ENCODE measurements around the gene CD82. TPM values are rescaled to one million over a fixed set of nuclear protein-coding genes. Genes with fewer than 3 reads are reported as not detected.

Gene CD82
- polyA plus RNA-seq, 1 donor from 2014 or later: 0.84 TPM

DNA sequence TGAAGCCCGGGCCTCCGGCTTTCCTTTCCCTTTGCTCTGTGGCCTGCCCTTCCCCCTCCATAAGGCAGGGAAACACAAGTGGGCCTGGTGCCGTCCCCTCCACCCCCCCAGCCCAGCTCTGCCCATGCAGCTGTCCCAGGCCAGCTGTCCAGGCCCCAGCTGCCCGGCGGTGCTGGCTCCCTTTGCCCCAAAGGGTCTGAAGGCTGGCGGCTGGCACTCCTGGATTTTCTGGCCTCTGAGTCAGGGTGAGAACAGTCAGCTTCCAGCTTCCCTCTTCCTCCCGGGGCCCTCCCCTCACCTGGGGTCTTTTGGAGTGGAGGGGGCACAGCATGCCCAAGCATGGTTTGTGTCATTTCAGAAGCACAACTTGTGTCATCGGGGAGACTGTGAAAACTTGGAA lies 27.8 kb downstream of the CD82 start:
- H3K4me3 ChIP-seq (ENCODE audit: low read length): no peak overlapping the region
- no peaks in the 10 kb centered on the region for H3K79me2 ChIP-seq (replicated peaks; ENCODE audit: insufficient read depth, low read length)
- no peaks in the 10 kb centered on the region for H3F3A ChIP-seq (ENCODE audit: insufficient read depth, low read length, poor library complexity, severe bottlenecking)
- no peak overlapping the region for H2AFZ ChIP-seq (ENCODE audit: low read depth, low read length)
- H3K27me3 ChIP-seq (ENCODE audit: insufficient read depth, low read depth, low read length): no peaks in the 10 kb centered on the region
- no peaks in the 10 kb centered on the region for H3K9me3 ChIP-seq (ENCODE audit: low read length)
- H4K20me1 ChIP-seq (ENCODE audit: insufficient read depth): no peaks in the 10 kb centered on the region
- H3K9ac ChIP-seq (ENCODE audit: low read length): no peak overlapping the region
- H3K9me2 ChIP-seq (ENCODE audit: insufficient read depth, low read length): no peaks in the 10 kb centered on the region
- H3K4me2 ChIP-seq (ENCODE audit: low read length): no peak overlapping the region
- TF ChIP-seq EZH2 (IDR thresholded peaks at IDR 0.05; ENCODE audit: borderline replicate concordance, insufficient read depth, low read length, poor library complexity, severe bottlenecking) (no peak), RAD21 (conservative IDR thresholded peaks at IDR 0.05) (no peak), EP300 (conservative IDR thresholded peaks at IDR 0.05; ENCODE audit: poor library complexity, severe bottlenecking) (no peak), MXI1 (conservative IDR thresholded peaks at IDR 0.05; ENCODE audit: poor library complexity, severe bottlenecking) (no peak), TAF1 (IDR thresholded peaks at IDR 0.05; ENCODE audit: low read depth) (no peak), POLR2AphosphoS5 (IDR thresholded peaks at IDR 0.05) (no peak), REST (IDR thresholded peaks at IDR 0.05; ENCODE audit: borderline replicate concordance) (no peak), SMC3 (conservative IDR thresholded peaks at IDR 0.05; ENCODE audit: poor library complexity) (no peak)
- TF ChIP-seq, protein P1, sequence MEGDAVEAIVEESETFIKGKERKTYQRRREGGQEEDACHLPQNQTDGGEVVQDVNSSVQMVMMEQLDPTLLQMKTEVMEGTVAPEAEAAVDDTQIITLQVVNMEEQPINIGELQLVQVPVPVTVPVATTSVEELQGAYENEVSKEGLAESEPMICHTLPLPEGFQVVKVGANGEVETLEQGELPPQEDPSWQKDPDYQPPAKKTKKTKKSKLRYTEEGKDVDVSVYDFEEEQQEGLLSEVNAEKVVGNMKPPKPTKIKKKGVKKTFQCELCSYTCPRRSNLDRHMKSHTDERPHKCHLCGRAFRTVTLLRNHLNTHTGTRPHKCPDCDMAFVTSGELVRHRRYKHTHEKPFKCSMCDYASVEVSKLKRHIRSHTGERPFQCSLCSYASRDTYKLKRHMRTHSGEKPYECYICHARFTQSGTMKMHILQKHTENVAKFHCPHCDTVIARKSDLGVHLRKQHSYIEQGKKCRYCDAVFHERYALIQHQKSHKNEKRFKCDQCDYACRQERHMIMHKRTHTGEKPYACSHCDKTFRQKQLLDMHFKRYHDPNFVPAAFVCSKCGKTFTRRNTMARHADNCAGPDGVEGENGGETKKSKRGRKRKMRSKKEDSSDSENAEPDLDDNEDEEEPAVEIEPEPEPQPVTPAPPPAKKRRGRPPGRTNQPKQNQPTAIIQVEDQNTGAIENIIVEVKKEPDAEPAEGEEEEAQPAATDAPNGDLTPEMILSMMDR (IDR thresholded peaks at IDR 0.05; ENCODE audit: poor library complexity, severe bottlenecking): no peak
- H3K36me3 ChIP-seq (ENCODE audit: insufficient read depth, low read length): no peaks in the 10 kb centered on the region
- no peak overlapping the region for H3K27ac ChIP-seq (ENCODE audit: low read length)

- Histone ChIP-seq H4K20me1 (ENCODE audit: insufficient read depth) (no peaks in the 10 kb centered on the region), H2AFZ (ENCODE audit: low read depth, low read length) (no peak overlapping the region), H3K9me2 (ENCODE audit: insufficient read depth, low read length) (no peaks in the 10 kb centered on the region), H3K36me3 (ENCODE audit: insufficient read depth, low read length) (no peaks in the 10 kb centered on the region), H3K27me3 (ENCODE audit: insufficient read depth, low read depth, low read length) (no peaks in the 10 kb centered on the region), H3K4me3 (ENCODE audit: low read length) (no peak overlapping the region), H3F3A (ENCODE audit: insufficient read depth, low read length, poor library complexity, severe bottlenecking) (no peaks in the 10 kb centered on the region), H3K4me2 (ENCODE audit: low read length) (no peak overlapping the region), H3K9me3 (ENCODE audit: low read length) (no peaks in the 10 kb centered on the region), H3K9ac (ENCODE audit: low read length) (no peak overlapping the region), H3K27ac (ENCODE audit: low read length) (no peak overlapping the region), H3K79me2 (replicated peaks; ENCODE audit: insufficient read depth, low read length) (no peaks in the 10 kb centered on the region)
- TF ChIP-seq REST (IDR thresholded peaks at IDR 0.05; ENCODE audit: borderline replicate concordance) (no peak), TAF1 (IDR thresholded peaks at IDR 0.05; ENCODE audit: low read depth) (no peak), SMC3 (conservative IDR thresholded peaks at IDR 0.05; ENCODE audit: poor library complexity) (no peak), EP300 (conservative IDR thresholded peaks at IDR 0.05; ENCODE audit: poor library complexity, severe bottlenecking) (no peak), RAD21 (conservative IDR thresholded peaks at IDR 0.05) (no peak)
These were observed 29.5 kb downstream of the CD82 start for GRCh38 chr11:44595006-44595405.

All from neural cell (in vitro differentiated cells).